ENCODE measurements around the gene CTLA4. TPM values are rescaled to one million over a fixed set of nuclear protein-coding genes. Genes with fewer than 3 reads are reported as not detected.

The CTLA4 gene
- total and polyA plus RNA-seq, 2 of the 4 experiments (the other 2 are of a cell fraction): not detected

DNA sequence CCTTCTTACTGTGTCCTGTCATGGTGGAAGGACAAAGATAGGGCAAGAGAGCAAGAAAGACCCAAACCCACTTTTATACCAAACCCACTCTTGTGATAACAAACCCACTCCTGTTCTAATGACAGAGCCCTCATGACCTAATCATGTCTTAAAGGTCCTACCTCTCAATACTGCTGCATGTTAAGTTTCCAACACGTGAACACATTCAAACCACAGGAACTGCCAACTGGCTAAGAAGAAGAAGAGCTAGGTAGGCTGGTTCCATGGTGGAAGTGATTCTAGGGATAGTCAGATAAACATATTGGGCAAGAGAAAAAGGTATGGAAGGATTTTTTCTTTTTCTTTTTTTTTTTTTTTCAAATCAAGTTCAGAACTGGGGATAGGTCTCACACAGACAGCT, 22.0 kb downstream of the CTLA4 start:
- Histone ChIP-seq H2AK5ac (ENCODE audit: low read depth, low read length) (no peak overlapping the region), H3K4me2 (ENCODE audit: low read depth, low read length) (no peak overlapping the region), H3K9ac (ENCODE audit: low read depth, low read length) (no peak overlapping the region), H3K27ac (ENCODE audit: insufficient read depth, low read length) (no peak overlapping the region), H2BK20ac (ENCODE audit: low read depth, low read length) (no peak overlapping the region), H3K56ac (ENCODE audit: extremely low read depth, insufficient read depth, low read length) (no peak overlapping the region), H4K91ac (ENCODE audit: insufficient read depth, low read depth, low read length) (no peak overlapping the region), H2AK9ac (replicated peaks; ENCODE audit: low read depth, low read length, poor library complexity) (no peak overlapping the region), H4K8ac (ENCODE audit: low read depth in 2 of 2, low read length in 2 of 2) (no peak overlapping the region), H4K5ac (ENCODE audit: low read depth, low read length) (no peak overlapping the region), H3K18ac (ENCODE audit: low read depth, low read length) (no peak overlapping the region), H3K4me3 (ENCODE audit: insufficient read depth, low read depth, low read length) (no peak overlapping the region), H2BK120ac (ENCODE audit: low read depth, low read length) (no peak overlapping the region), H3K4ac (ENCODE audit: low read depth, low read length) (no peak overlapping the region), H3K23ac (ENCODE audit: low read depth, low read length) (no peak overlapping the region), H2BK5ac (ENCODE audit: low read depth, low read length, poor library complexity, severe bottlenecking) (no peak overlapping the region), H2AFZ (replicated peaks; ENCODE audit: low read length, poor library complexity) (no peak overlapping the region), H3K36me3 (ENCODE audit: control insufficient read depth, insufficient read depth, low read length) (no peaks in the 10 kb centered on the region), H3K14ac (replicated peaks; ENCODE audit: low read depth, low read length) (no peak overlapping the region), H2BK15ac (ENCODE audit: low read depth, low read length) (no peak overlapping the region), H3K9me1 (ENCODE audit: insufficient read depth, low read length) (no peaks in the 10 kb centered on the region), H4K20me1 (ENCODE audit: insufficient read depth, low read length) (no peaks in the 10 kb centered on the region), H3K79me1 (ENCODE audit: low read depth in 1 of 2, low read length in 2 of 2) (no peaks in the 10 kb centered on the region), H3K27me3 (ENCODE audit: control insufficient read depth, insufficient read depth, low read length) (peaks cover 15% of the 10 kb centered on the region), H3K4me1 (ENCODE audit: control insufficient read depth, insufficient read depth, low read length) (no peaks in the 10 kb centered on the region), H3K9me3 (ENCODE audit: control insufficient read depth, insufficient read depth, low read length) (no peaks in the 10 kb centered on the region)
- in situ Hi-C loops (cut with MboI; ENCODE audit: low sequenced_read_pairs) (no loop called here), dilution Hi-C loops (cut with HindIII; ENCODE audit: low sequenced_read_pairs, unreplicated experiment) (no loop called here), intact Hi-C loops (cut with micrococcal nuclease) (no loop called here)
- TF ChIP-seq, protein P1, sequence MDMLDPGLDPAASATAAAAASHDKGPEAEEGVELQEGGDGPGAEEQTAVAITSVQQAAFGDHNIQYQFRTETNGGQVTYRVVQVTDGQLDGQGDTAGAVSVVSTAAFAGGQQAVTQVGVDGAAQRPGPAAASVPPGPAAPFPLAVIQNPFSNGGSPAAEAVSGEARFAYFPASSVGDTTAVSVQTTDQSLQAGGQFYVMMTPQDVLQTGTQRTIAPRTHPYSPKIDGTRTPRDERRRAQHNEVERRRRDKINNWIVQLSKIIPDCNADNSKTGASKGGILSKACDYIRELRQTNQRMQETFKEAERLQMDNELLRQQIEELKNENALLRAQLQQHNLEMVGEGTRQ (IDR thresholded peaks at IDR 0.05; ENCODE audit: low read depth, low read length): no peak
- TF ChIP-seq FOS (IDR thresholded peaks at IDR 0.05; ENCODE audit: low read depth, low read length): no peak
- TF ChIP-seq, protein P2, sequence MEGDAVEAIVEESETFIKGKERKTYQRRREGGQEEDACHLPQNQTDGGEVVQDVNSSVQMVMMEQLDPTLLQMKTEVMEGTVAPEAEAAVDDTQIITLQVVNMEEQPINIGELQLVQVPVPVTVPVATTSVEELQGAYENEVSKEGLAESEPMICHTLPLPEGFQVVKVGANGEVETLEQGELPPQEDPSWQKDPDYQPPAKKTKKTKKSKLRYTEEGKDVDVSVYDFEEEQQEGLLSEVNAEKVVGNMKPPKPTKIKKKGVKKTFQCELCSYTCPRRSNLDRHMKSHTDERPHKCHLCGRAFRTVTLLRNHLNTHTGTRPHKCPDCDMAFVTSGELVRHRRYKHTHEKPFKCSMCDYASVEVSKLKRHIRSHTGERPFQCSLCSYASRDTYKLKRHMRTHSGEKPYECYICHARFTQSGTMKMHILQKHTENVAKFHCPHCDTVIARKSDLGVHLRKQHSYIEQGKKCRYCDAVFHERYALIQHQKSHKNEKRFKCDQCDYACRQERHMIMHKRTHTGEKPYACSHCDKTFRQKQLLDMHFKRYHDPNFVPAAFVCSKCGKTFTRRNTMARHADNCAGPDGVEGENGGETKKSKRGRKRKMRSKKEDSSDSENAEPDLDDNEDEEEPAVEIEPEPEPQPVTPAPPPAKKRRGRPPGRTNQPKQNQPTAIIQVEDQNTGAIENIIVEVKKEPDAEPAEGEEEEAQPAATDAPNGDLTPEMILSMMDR (conservative IDR thresholded peaks at IDR 0.05; ENCODE audit: low read depth, low read length): no peak
- TF ChIP-seq RCOR1 (IDR thresholded peaks at IDR 0.05; ENCODE audit: insufficient replicate concordance, low read length): no peak
- DNase-seq (no peak), ATAC-seq (ENCODE audit: low read depth) (no peak)
- no CpG with 5 or more reads among the region's 1 CpG for WGBS, 2 experiments (ENCODE audit: extremely low coverage in 2 of 2, insufficient read length in 1 of 2)
- ChIA-PET POLR2A (ENCODE audit: unreplicated experiment) (no interaction called here), CTCF (no interaction called here)
- BruUV-seq (replicated peaks): no TSS peak
